Right lobe of liver (tissue), 6 donors: Measurements from ENCODE around the gene HDLBP. TPM values are rescaled to one million over a fixed set of nuclear protein-coding genes. Genes with fewer than 3 reads are reported as not detected.

Source experiments
- ATAC-seq, 4 donors: fragments of 200-7000 bp; cut with Tn5 transposase; one replicate each; pipeline ENCODE4 v1.9.1; 2020; ENCODE audit warnings: mild to moderate bottlenecking in 4 of 4, moderate library complexity in 4 of 4
- DNase-seq, 3 donors: peaks; one replicate each; pipeline ENCODE4 v3.0.0-alpha.2; 2020
- H3K27ac ChIP-seq, 3 donors: fragments of 200-600 bp; one replicate each; pipeline ENCODE4 v1.8.0; 2022
- H3K27me3 ChIP-seq, 2 donors: fragments of 200-600 bp; one replicate each; pipeline ENCODE4 v1.8.0; 2022
- H3K36me3 ChIP-seq, 4 donors: fragments of 200-600 bp; sonication (generic) in 1 of 4; one replicate each; pipeline versions ENCODE4 v1.5.1 to v1.8.0; 2017 to 2022; ENCODE audit warnings: control low read depth in 1 of 4
- H3K4me1 ChIP-seq, 4 donors: fragments of 200-600 bp; sonication (generic) in 1 of 4; one replicate each; pipeline versions ENCODE4 v1.5.1 to v1.8.0; 2017 to 2022; ENCODE audit warnings: control low read depth in 1 of 4
- H3K4me3 ChIP-seq, 3 donors: fragments of 200-600 bp; one replicate each; pipeline ENCODE4 v1.8.0; 2022
- H3K9me3 ChIP-seq, 4 donors: fragments of 200-600 bp; sonication (generic) in 1 of 4; one replicate each; pipeline versions ENCODE4 v1.5.1 to v1.8.0; 2017 to 2022; ENCODE audit warnings: control low read depth in 1 of 4
- CTCF ChIP-seq, 4 donors: fragments of 200-600 bp in 3 of 4; fragments of 450-650 bp in 1 of 4; IDR thresholded peaks; one replicate each; pipeline versions ENCODE4 v1.5.1 to v1.8.0; 2016 to 2022; ENCODE audit warnings: antibody characterized with exemption in 4 of 4, mild to moderate bottlenecking in 2 of 4
- POLR2A ChIP-seq: fragments of 450-650 bp; IDR thresholded peaks from one replicate; pipeline ENCODE4 v1.6.1; 2017; ENCODE audit warnings: antibody characterized with exemption, mild to moderate bottlenecking
- WGBS: methylation state at CpG from one replicate; pipeline ENCODE4 v1.1.6; 2018; ENCODE audit warnings: low coverage, low lambda C conversion rate; ENCODE audit not compliant: insufficient coverage; ENCODE audit errors: missing lambda C conversion rate; 5-methylcytosine and 5-hydroxymethylcytosine counted together
- intact Hi-C, 2 donors: fragments of 100-400 bp; cut with DNase I; formaldehyde crosslinking; loops; one replicate each; pipeline versions ENCODE4 v1.11.2 to v1.14.1; 2022
- total RNA-seq, 6 experiments: library from RNA; depleted of rRNA in 2 of 6; stranded (reverse); fragments of >200 nt in 2 of 6; fragmentation: NEBNext Ultra II Directional in 3 of 6; extraction: Animal tissue kit (Norgen Biotek cat#: 25700) in 3 of 6; gene quantifications; one replicate each; pipeline versions ENCODE4 v1.1.0 to v1.2.4, GENCODE V29; 2016 to 2023
- donor health status: DM: no; HTN: yes; CAD: no.
- donor health status: DM: no; HTN: no; CAD: no.
- donor health status: DM: no; HTN: no; CAD: no.
- donor health status: DM: no; HTN: yes; CAD: no.
- donor health status: DM: no; HTN: yes; CAD: no.

Gene HDLBP
- total RNA-seq, 6 experiments from 2014 or later = 341 to 557 (median 479) TPM

GRCh38 chr2:241185961-241186360 lies 129.5 kb downstream of the HDLBP start:
- H3K27me3 ChIP-seq = no peaks in the 10 kb centered on the region
- no peak for TF ChIP-seq CTCF (IDR thresholded peaks at IDR 0.05)
- TF ChIP-seq POLR2A = no peak
- H3K4me3 ChIP-seq = no peak overlapping the region
- ATAC-seq = peak in 1 of 4 donors; percentile 15
- H3K9me3 ChIP-seq = no peaks in the 10 kb centered on the region
- peaks cover 0 to 8% (median 0%) of the 10 kb centered on the region in 4 donors for H3K36me3 ChIP-seq
- intact Hi-C loops = no loop called here
- no peaks in the 10 kb centered on the region for H3K4me1 ChIP-seq
- WGBS = 64% methylated on average over 3 of the region's 11 CpGs
- no peak overlapping the region for H3K27ac ChIP-seq
- DNase-seq = no peak

GRCh38 chr2:241184901-241185300 lies 130.6 kb downstream of the HDLBP start:
- intact Hi-C loops = no loop called here
- DNase-seq = no peak

GRCh38 chr2:241183221-241183620 lies 132.3 kb downstream of the HDLBP start:
- DNase-seq (no peak), ATAC-seq (no peak)
- 89% methylated on average over 8 of the region's 9 CpGs for WGBS
- Histone ChIP-seq H3K4me1 (no peaks in the 10 kb centered on the region), H3K27ac (no peak overlapping the region), H3K27me3 (no peaks in the 10 kb centered on the region), H3K36me3 (peaks cover 0 to 11% (median 0%) of the 10 kb centered on the region in 4 donors), H3K4me3 (no peak overlapping the region), H3K9me3 (no peaks in the 10 kb centered on the region)
- TF ChIP-seq CTCF (IDR thresholded peaks at IDR 0.05) (no peak), POLR2A (no peak)
- intact Hi-C loops = no loop called here

More at GRCh38 chr2:241184901-241185300, 130.6 kb downstream of the HDLBP start:
- H3K27ac ChIP-seq = no peak overlapping the region
- H3K4me1 ChIP-seq = no peaks in the 10 kb centered on the region
- 54% methylated on average over 5 of the region's 9 CpGs for WGBS
- no peak overlapping the region for H3K4me3 ChIP-seq
- TF ChIP-seq POLR2A (no peak), CTCF (IDR thresholded peaks at IDR 0.05) (no peak)
- peaks cover 0 to 8% (median 0%) of the 10 kb centered on the region in 4 donors for H3K36me3 ChIP-seq
- no peaks in the 10 kb centered on the region for H3K27me3 ChIP-seq
- H3K9me3 ChIP-seq = no peaks in the 10 kb centered on the region
- no peak for ATAC-seq

GRCh38 chr2:241182531-241183133 lies 132.8 kb downstream of the HDLBP start:
- TF ChIP-seq POLR2A = no peak
- TF ChIP-seq CTCF (IDR thresholded peaks at IDR 0.05) = no peak
- WGBS = 90% methylated on average over 6 of the region's 28 CpGs

More at GRCh38 chr2:241182531-241183133, 132.8 kb downstream of the HDLBP start:
- DNase-seq (no peak), ATAC-seq (no peak)
- Histone ChIP-seq H3K36me3 (peaks cover 0 to 11% (median 0%) of the 10 kb centered on the region in 4 donors), H3K4me1 (no peaks in the 10 kb centered on the region), H3K9me3 (no peaks in the 10 kb centered on the region), H3K27me3 (no peaks in the 10 kb centered on the region), H3K27ac (no peak overlapping the region), H3K4me3 (no peak overlapping the region)
- intact Hi-C loops = no loop called here
